ENCODE data around the gene ZNF385B.

GRCh38 chr2:179749210-179749609 is 112.2 kb downstream of the ZNF385B start:
- TF ChIP-seq CTCF (IDR thresholded peaks at IDR 0.05) (no peak), EZH2 (IDR thresholded peaks at IDR 0.05; ENCODE audit: borderline replicate concordance, insufficient read depth, low read depth, low read length, poor library complexity, severe bottlenecking) (no peak)

Data from B cell (primary cell).